IMR-90 (cell line): ENCODE measurements around the gene NPR3. TPM values are rescaled to one million over a fixed set of nuclear protein-coding genes. Genes with fewer than 3 reads are reported as not detected.

Experiments
- ATAC-seq: fragments of 200-7000 bp; cut with Tn5 transposase; 2 replicates; pipeline ENCODE4 v1.9.1; 2020; ENCODE audit warnings: low read depth, mild to moderate bottlenecking, moderate library complexity
- BruUV-seq: library from RNA; stranded (reverse); fragments of 400-500 nt; replicated peaks from 2 replicates; lab custom pipeline; 2021; lab: Mats Ljungman, UMichigan
- CTCF ChIA-PET: fragments of 300-600 bp; formaldehyde crosslinking; extraction: SDS; loops from one replicate; lab custom pipeline; 2021; ENCODE audit warnings: antibody characterized with exemption; lab: Yijun Ruan, JAX
- POLR2A ChIA-PET: fragments of 300-600 bp; sonication (Branson Sonifier 250); formaldehyde crosslinking; loops from one replicate; lab custom pipeline; 2022; ENCODE audit warnings: antibody characterized with exemption; ENCODE audit not compliant: unreplicated experiment; lab: Charles Lee
- DNase-seq: peaks from one replicate; pipeline ENCODE4 v3.0.0; 2013
- H2AFZ ChIP-seq: replicated peaks from 2 replicates; pipeline ENCODE3; 2013; ENCODE audit warnings: low read length, mild to moderate bottlenecking; ENCODE audit not compliant: poor library complexity
- H2AK5ac ChIP-seq: 2 replicates; pipeline ENCODE4 v1.6.1; 2013; ENCODE audit warnings: low read depth, low read length, inconsistent platforms
- H2AK9ac ChIP-seq: replicated peaks from 2 replicates; pipeline ENCODE3; 2013; ENCODE audit warnings: mild to moderate bottlenecking, low read depth, low read length, moderate library complexity; ENCODE audit not compliant: poor library complexity
- H2BK120ac ChIP-seq: 2 replicates; pipeline ENCODE4 v1.6.1; 2013; ENCODE audit warnings: low read depth, low read length, inconsistent platforms
- H2BK15ac ChIP-seq: 3 replicates; pipeline ENCODE4 v1.6.1; 2013; ENCODE audit warnings: low read depth, low read length, inconsistent platforms
- H2BK20ac ChIP-seq: 2 replicates; pipeline ENCODE4 v1.6.1; 2013; ENCODE audit warnings: low read depth, mild to moderate bottlenecking, inconsistent platforms, low read length, moderate library complexity
- H2BK5ac ChIP-seq: 2 replicates; pipeline ENCODE4 v1.6.1; 2013; ENCODE audit warnings: mild to moderate bottlenecking, low read depth, low read length, inconsistent platforms; ENCODE audit not compliant: poor library complexity, severe bottlenecking
- H3K14ac ChIP-seq: replicated peaks from 2 replicates; pipeline ENCODE4 v1.6.1; 2013; ENCODE audit warnings: low read depth, low read length, inconsistent platforms
- H3K18ac ChIP-seq: 2 replicates; pipeline ENCODE4 v1.6.1; 2013; ENCODE audit warnings: low read depth, low read length, control low read depth
- H3K23ac ChIP-seq: 2 replicates; pipeline ENCODE4 v1.6.1; 2013; ENCODE audit warnings: low read depth, low read length, inconsistent platforms
- H3K27ac ChIP-seq: 2 replicates; pipeline ENCODE4 v1.5.1; 2013; ENCODE audit warnings: mild to moderate bottlenecking, control low read depth, low read length; ENCODE audit not compliant: insufficient read depth
- H3K27me3 ChIP-seq: 2 replicates; pipeline ENCODE4 v1.6.1; 2013; ENCODE audit warnings: low read length; ENCODE audit not compliant: control insufficient read depth, insufficient read depth
- H3K36me3 ChIP-seq: 2 replicates; pipeline ENCODE4 v1.6.1; 2013; ENCODE audit warnings: low read length, mixed read lengths; ENCODE audit not compliant: control insufficient read depth, insufficient read depth
- H3K4ac ChIP-seq: 2 replicates; pipeline ENCODE4 v1.6.1; 2013; ENCODE audit warnings: low read depth, low read length, inconsistent platforms
- H3K4me1 ChIP-seq: 2 replicates; pipeline ENCODE4 v1.6.1; 2013; ENCODE audit warnings: low read length, mixed read lengths; ENCODE audit not compliant: control insufficient read depth, insufficient read depth
- H3K4me2 ChIP-seq: 2 replicates; pipeline ENCODE4 v1.6.1; 2013; ENCODE audit warnings: low read depth, mild to moderate bottlenecking, control low read depth, low read length, moderate library complexity
- H3K4me3 ChIP-seq: 2 replicates; pipeline ENCODE4 v1.5.1; 2013; ENCODE audit warnings: low read depth, mild to moderate bottlenecking, control low read depth, low read length, moderate library complexity; ENCODE audit not compliant: insufficient read depth
- H3K56ac ChIP-seq: 2 replicates; pipeline ENCODE4 v1.6.1; 2013; ENCODE audit warnings: low read length, inconsistent platforms; ENCODE audit not compliant: insufficient read depth; ENCODE audit errors: extremely low read depth
- H3K79me1 ChIP-seq, 2 experiments: 2 replicates each; pipeline ENCODE4 v1.6.1; 2013; ENCODE audit warnings: low read length in 2 of 2, inconsistent platforms in 1 of 2, low read depth in 1 of 2
- H3K9ac ChIP-seq: 2 replicates; pipeline ENCODE4 v1.6.1; 2013; ENCODE audit warnings: low read depth, low read length, control low read depth
- H3K9me1 ChIP-seq: 2 replicates; pipeline ENCODE4 v1.6.1; 2013; ENCODE audit warnings: low read length, inconsistent platforms; ENCODE audit not compliant: insufficient read depth
- H3K9me3 ChIP-seq: 2 replicates; pipeline ENCODE4 v1.6.1; 2013; ENCODE audit warnings: low read length; ENCODE audit not compliant: control insufficient read depth, insufficient read depth
- H4K20me1 ChIP-seq: 2 replicates; pipeline ENCODE4 v1.6.1; 2013; ENCODE audit warnings: low read length, inconsistent platforms; ENCODE audit not compliant: insufficient read depth
- H4K5ac ChIP-seq: 2 replicates; pipeline ENCODE4 v1.6.1; 2013; ENCODE audit warnings: mild to moderate bottlenecking, low read depth, low read length, control low read depth
- H4K8ac ChIP-seq, 2 experiments: 2 replicates each; pipeline ENCODE4 v1.6.1; 2013; ENCODE audit warnings: low read depth in 2 of 2, low read length in 2 of 2, control low read depth in 1 of 2, inconsistent platforms in 1 of 2
- H4K91ac ChIP-seq: 2 replicates; pipeline ENCODE4 v1.6.1; 2013; ENCODE audit warnings: low read depth, low read length, inconsistent platforms; ENCODE audit not compliant: insufficient read depth
- BHLHE40 ChIP-seq: fragments of 150-350 bp; IDR thresholded peaks from 2 replicates; pipeline ENCODE4 v1.6.1; 2016; ENCODE audit warnings: mild to moderate bottlenecking, low read depth, low read length
- CEBPB ChIP-seq: IDR thresholded peaks from 2 replicates; pipeline ENCODE4 v1.6.1; 2012; ENCODE audit warnings: low read depth, low read length, improper control_type of control experiment
- CHD1 ChIP-seq: IDR thresholded peaks from 2 replicates; pipeline ENCODE4 v1.6.1; 2012; ENCODE audit warnings: low read depth, low read length, improper control_type of control experiment
- CTCF ChIP-seq: conservative IDR thresholded peaks from 2 replicates; pipeline ENCODE4 v1.5.1; 2012; ENCODE audit warnings: mild to moderate bottlenecking, low read depth, low read length, improper control_type of control experiment
- ELK1 ChIP-seq: fragments of 150-350 bp; IDR thresholded peaks from 2 replicates; pipeline ENCODE4 v1.6.1; 2016; ENCODE audit warnings: low read depth, mild to moderate bottlenecking, low read length, moderate library complexity, borderline replicate concordance
- FOS ChIP-seq: fragments of 150-350 bp; IDR thresholded peaks from 2 replicates; pipeline ENCODE4 v1.6.1; 2016; ENCODE audit warnings: low read depth, low read length
- MAFK ChIP-seq: IDR thresholded peaks from 2 replicates; pipeline ENCODE4 v1.6.1; 2012; ENCODE audit warnings: low read depth, low read length, improper control_type of control experiment
- MAZ ChIP-seq: IDR thresholded peaks from 2 replicates; pipeline ENCODE4 v1.6.1; 2012; ENCODE audit warnings: low read depth, mild to moderate bottlenecking, low read length, improper control_type of control experiment, moderate library complexity, borderline replicate concordance
- MXI1 ChIP-seq: IDR thresholded peaks from 2 replicates; pipeline ENCODE4 v1.6.1; 2012; ENCODE audit warnings: low read depth, mild to moderate bottlenecking, low read length, moderate library complexity, borderline replicate concordance
- NFE2L2 ChIP-seq: fragments of 150-350 bp; IDR thresholded peaks from 2 replicates; pipeline ENCODE4 v1.6.1; 2016; ENCODE audit warnings: low read depth, mild to moderate bottlenecking, low read length
- POLR2A ChIP-seq: IDR thresholded peaks from 2 replicates; pipeline ENCODE4 v1.6.1; 2012; ENCODE audit warnings: mild to moderate bottlenecking, low read depth, low read length
- RAD21 ChIP-seq: IDR thresholded peaks from 2 replicates; pipeline ENCODE4 v1.6.1; 2012; ENCODE audit warnings: low read length, improper control_type of control experiment
- RCOR1 ChIP-seq: IDR thresholded peaks from 2 replicates; pipeline ENCODE4 v1.6.1; 2012; ENCODE audit warnings: mild to moderate bottlenecking, low read length, improper control_type of control experiment; ENCODE audit not compliant: insufficient replicate concordance
- RFX5 ChIP-seq: IDR thresholded peaks from 2 replicates; pipeline ENCODE4 v1.8.0; 2012; ENCODE audit warnings: low read depth, mild to moderate bottlenecking, low read length, moderate library complexity
- SMC3 ChIP-seq: fragments of 150-350 bp; IDR thresholded peaks from 2 replicates; pipeline ENCODE4 v1.6.1; 2016; ENCODE audit warnings: low read depth, mild to moderate bottlenecking, antibody characterized with exemption, low read length, moderate library complexity
- USF2 ChIP-seq: fragments of 150-350 bp; IDR thresholded peaks from 2 replicates; pipeline ENCODE4 v1.6.1; 2017; ENCODE audit warnings: mild to moderate bottlenecking, antibody characterized with exemption, low read length, low read depth
- WGBS, 2 experiments: methylation state at CpG; one replicate each; pipeline versions ENCODE4 v1.1.5 to v1.1.7; 2013; ENCODE audit warnings: missing lambda C conversion rate in 2 of 2; ENCODE audit not compliant: insufficient read length in 1 of 2; ENCODE audit errors: extremely low coverage in 2 of 2; 5-methylcytosine and 5-hydroxymethylcytosine counted together
- dilution Hi-C: fragments of 300-500 bp; cut with HindIII; formaldehyde crosslinking; loops from one replicate; pipeline ENCODE4 v1.14.3; 2018; ENCODE audit warnings: low sequenced_read_pairs; ENCODE audit not compliant: unreplicated experiment
- in situ Hi-C: fragments of 300-500 bp; cut with MboI; formaldehyde crosslinking; loops from 3 replicates; pipeline ENCODE4 v1.14.3; 2019; ENCODE audit warnings: low sequenced_read_pairs, inconsistent platforms, mixed read lengths
- intact Hi-C: fragments of 100-400 bp; cut with micrococcal nuclease; formaldehyde crosslinking; loops from 2 replicates; pipeline ENCODE4 v1.10.0; 2022
- polyA plus RNA-seq, 3 experiments: library from polyadenylated mRNA; depleted of rRNA; stranded (reverse); fragments of >200 nt; gene quantifications; 2 replicates each; pipeline ENCODE4 v1.2.3, GENCODE V29; 2012; ENCODE audit warnings: low replicate concordance in 1 of 3
- total RNA-seq: library from RNA; depleted of rRNA; stranded (reverse); fragments of >200 nt; gene quantifications from 2 replicates; pipeline ENCODE4 v1.2.3, GENCODE V29; 2012

The NPR3 gene
- total and polyA plus RNA-seq, 2 of the 4 experiments (the other 2 are of a cell fraction): 24.6 to 88.2 TPM

GRCh38 chr5:32834251-32834650 lies 123.1 kb downstream of the NPR3 start:
- Histone ChIP-seq H3K36me3 (no peaks in the 10 kb centered on the region), H3K4me3 (no peak overlapping the region), H2AK9ac (no peak overlapping the region), H3K9me3 (no peaks in the 10 kb centered on the region), H3K9me1 (no peaks in the 10 kb centered on the region), H4K8ac (no peak overlapping the region), H2BK120ac (no peak overlapping the region), H2BK15ac (no peak overlapping the region), H3K4ac (no peak overlapping the region), H4K5ac (no peak overlapping the region), H2BK20ac (no peak overlapping the region), H3K23ac (no peak overlapping the region), H3K27ac (no peak overlapping the region), H2AK5ac (no peak overlapping the region), H2BK5ac (no peak overlapping the region), H3K4me1 (peaks cover 11% of the 10 kb centered on the region), H4K91ac (no peak overlapping the region), H3K27me3 (no peaks in the 10 kb centered on the region), H3K14ac (no peak overlapping the region), H3K18ac (no peak overlapping the region), H2AFZ (no peak overlapping the region), H3K79me1 (no peaks in the 10 kb centered on the region), H3K4me2 (no peak overlapping the region), H3K9ac (no peak overlapping the region), H4K20me1 (no peaks in the 10 kb centered on the region), H3K56ac (no peak overlapping the region)
- in situ Hi-C loops: no loop called here
- ATAC-seq: no peak
- BruUV-seq: no TSS peak
- no peak for DNase-seq
- intact Hi-C loops: no loop called here
- dilution Hi-C loops: no loop called here
- ChIA-PET POLR2A (no interaction called here), CTCF (no interaction called here)
- TF ChIP-seq RCOR1: no peak
- no peak for TF ChIP-seq MXI1
- no peak for TF ChIP-seq BHLHE40
- no peak for TF ChIP-seq MAFK
- no peak for TF ChIP-seq CEBPB
- no peak for TF ChIP-seq NFE2L2
- no peak for TF ChIP-seq CTCF
- TF ChIP-seq CHD1: no peak
- TF ChIP-seq ELK1: no peak
- no peak for TF ChIP-seq SMC3
- no peak for TF ChIP-seq RAD21
- TF ChIP-seq USF2: no peak
- TF ChIP-seq FOS: no peak
- TF ChIP-seq RFX5: no peak
- TF ChIP-seq POLR2A: no peak
- TF ChIP-seq MAZ: no peak
- WGBS, 2 experiments: no CpG with 5 or more reads among the region's 3 CpGs
